HepG2 (cell line): ENCODE results near the gene PRRC2A. TPM values are rescaled to one million over a fixed set of nuclear protein-coding genes. Genes with fewer than 3 reads are reported as not detected.

ENCODE experiments used
- AFF4 ChIP-seq: sonication (generic); formaldehyde crosslinking; IDR thresholded peaks from 2 replicates; pipeline ENCODE4 v1.4.0; 2020; ENCODE audit warnings: missing genetic modification reagents
- ARID3A ChIP-seq: IDR thresholded peaks from 2 replicates; pipeline ENCODE4 v1.6.1; 2012; ENCODE audit warnings: low read depth, low read length, improper control_type of control experiment
- CBX2 ChIP-seq, 2 experiments: fragments of 200-600 bp in 1 of 2; sonication (generic); formaldehyde crosslinking in 1 of 2; IDR thresholded peaks; 2 replicates each; pipeline versions ENCODE4 v1.7.0 to v1.8.1; 2018 to 2022; ENCODE audit warnings: low read depth in 2 of 2, low read length in 1 of 2, mild to moderate bottlenecking in 1 of 2, missing genetic modification reagents in 1 of 2
- DPF2 ChIP-seq: sonication (generic); formaldehyde crosslinking; IDR thresholded peaks from 2 replicates; pipeline ENCODE4 v1.4.0; 2020; ENCODE audit warnings: mild to moderate bottlenecking, low read depth, missing genetic modification reagents, borderline replicate concordance
- HDAC1 ChIP-seq: sonication (generic); formaldehyde crosslinking; IDR thresholded peaks from 2 replicates; pipeline ENCODE4 v1.5.1; 2020; ENCODE audit warnings: mild to moderate bottlenecking, missing genetic modification reagents
- HNRNPL ChIP-seq: fragments of 200-400 bp; formaldehyde crosslinking; IDR thresholded peaks from 2 replicates; pipeline ENCODE4 v1.6.1; 2017; ENCODE audit warnings: mild to moderate bottlenecking, low read depth, low read length
- JUN ChIP-seq: sonication (generic); formaldehyde crosslinking; IDR thresholded peaks from 2 replicates; pipeline ENCODE4 v1.4.0; 2020; ENCODE audit warnings: mild to moderate bottlenecking, missing genetic modification reagents
- MED1 ChIP-seq: sonication (generic); formaldehyde crosslinking; IDR thresholded peaks from 2 replicates; pipeline ENCODE4 v1.4.0; 2020; ENCODE audit warnings: missing genetic modification reagents
- PCBP2 ChIP-seq: fragments of 200-400 bp; formaldehyde crosslinking; optimal IDR thresholded peaks from 2 replicates; pipeline ENCODE3; 2018; ENCODE audit warnings: low read length, low read depth; ENCODE audit not compliant: poor library complexity, severe bottlenecking
- STAT5B ChIP-seq: sonication (generic); formaldehyde crosslinking; IDR thresholded peaks from 2 replicates; pipeline ENCODE4 v1.4.0; 2020; ENCODE audit warnings: missing genetic modification reagents
- ZC3H4 ChIP-seq: sonication (generic); formaldehyde crosslinking; IDR thresholded peaks from 2 replicates; pipeline ENCODE4 v1.4.0; 2020; ENCODE audit warnings: missing genetic modification reagents, borderline replicate concordance
- ZMYM3 ChIP-seq: sonication (generic); formaldehyde crosslinking; IDR thresholded peaks from 2 replicates; pipeline ENCODE4 v1.5.1; 2020; ENCODE audit warnings: mild to moderate bottlenecking, missing genetic modification reagents
- ZNF281 ChIP-seq: sonication (generic); formaldehyde crosslinking; IDR thresholded peaks from 2 replicates; pipeline ENCODE4 v1.4.0; 2020; ENCODE audit warnings: missing genetic modification reagents, borderline replicate concordance
- ZNF414 ChIP-seq: sonication (generic); formaldehyde crosslinking; IDR thresholded peaks from 2 replicates; pipeline ENCODE4 v1.5.0; 2020; ENCODE audit warnings: missing genetic modification reagents
- ZNF460 ChIP-seq: sonication (generic); formaldehyde crosslinking; IDR thresholded peaks from 2 replicates; pipeline ENCODE4 v1.5.1; 2020; ENCODE audit warnings: missing genetic modification reagents, mild to moderate bottlenecking, borderline replicate concordance
- ZNF567 ChIP-seq: sonication (generic); formaldehyde crosslinking; IDR thresholded peaks from 2 replicates; pipeline ENCODE4 v1.8.1; 2023; ENCODE audit warnings: mild to moderate bottlenecking, missing genetic modification reagents, borderline replicate concordance
- ZNF781 ChIP-seq: sonication (generic); formaldehyde crosslinking; IDR thresholded peaks from 2 replicates; pipeline ENCODE4 v1.5.1; 2020; ENCODE audit warnings: borderline replicate concordance, mild to moderate bottlenecking, missing genetic modification reagents; ENCODE audit errors: not compliant biosample characterization
- polyA plus RNA-seq, 8 experiments: library from polyadenylated mRNA; depleted of rRNA in 3 of 8; stranded (reverse) in 7 of 8; unstranded in 1 of 8; fragments of >200 nt; fragmentation: Illumina TruSeq in 4 of 8; extraction: Trizol in 4 of 8; gene quantifications; 2 replicates each; pipeline versions ENCODE4 v1.2.1 to v1.2.3, GENCODE V29; 2011 to 2016; ENCODE audit warnings: low read depth in 4 of 8, missing spikeins in 1 of 8, mixed read lengths in 1 of 8; ENCODE audit not compliant: insufficient read depth in 1 of 8
- total RNA-seq, 5 experiments: library from RNA; depleted of rRNA; stranded (reverse); fragments of >200 nt; fragmentation: Illumina TruSeq; extraction: Trizol; gene quantifications; 2 replicates each; pipeline ENCODE4 v1.2.3, GENCODE V29; 2016; ENCODE audit warnings: low read depth in 1 of 5
- TF ChIP-seq, protein P1 (sequence below): sonication (generic); formaldehyde crosslinking; IDR thresholded peaks from 2 replicates; pipeline ENCODE4 v1.5.0; 2020; ENCODE audit warnings: missing genetic modification reagents, mild to moderate bottlenecking, borderline replicate concordance

PRRC2A gene
- total and polyA plus RNA-seq, 2 of the 13 experiments (the other 11 are each of a cell fraction or from before 2014, with no cell fraction given): 38.9 to 47.4 TPM

DNA sequence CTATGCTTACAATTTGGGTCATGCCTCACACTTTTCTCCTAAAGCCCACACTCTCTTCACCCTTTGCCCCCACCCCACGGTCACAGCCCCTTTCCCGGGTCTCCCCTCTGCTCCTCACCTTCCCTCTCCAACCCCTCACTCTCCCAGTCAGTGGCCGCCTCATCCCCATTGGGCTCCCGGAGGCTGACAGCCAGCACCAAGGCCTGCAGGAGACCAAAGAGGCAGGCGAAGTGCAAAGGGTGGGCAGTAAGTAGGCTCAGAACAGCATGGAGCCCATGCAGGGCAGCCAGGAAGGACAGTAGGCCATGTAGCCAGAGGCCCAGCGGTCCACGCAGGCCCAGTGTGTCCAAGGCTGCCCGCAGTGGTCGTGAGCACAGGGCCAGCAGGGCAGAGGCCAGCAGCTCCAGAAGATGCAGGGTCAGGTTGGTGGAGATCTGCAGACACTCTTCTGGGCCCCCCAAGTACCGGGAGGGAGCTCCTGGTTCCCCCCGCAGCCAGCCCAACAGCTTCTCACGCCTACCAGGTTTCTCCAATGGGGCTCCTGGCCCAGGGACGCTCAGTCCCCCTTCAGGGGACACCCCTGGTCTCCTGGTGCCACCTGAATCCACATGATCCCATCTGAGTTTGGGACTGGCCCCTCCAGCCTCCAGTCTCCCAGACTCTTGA, 38.6 kb downstream of the PRRC2A start (continued):
- TF ChIP-seq ZNF281 (no peak), PCBP2 (no peak), ZNF460 (CRISPR knock-in tag) (no peak), ZNF567 (CRISPR knock-in tag) (no peak), ZC3H4 (CRISPR knock-in tag) (0 out of 2 replicates have a peak, but pooled peaks have one; percentile 49), HDAC1 (no peak), JUN (CRISPR knock-in tag) (no peak), STAT5B (CRISPR knock-in tag) (no peak), ZMYM3 (CRISPR knock-in tag) (no peak), AFF4 (CRISPR knock-in tag) (no peak), CBX2 (IDR thresholded peaks at IDR 0.05; ENCODE audit: low read depth, low read length) (no peak), CBX2 (CRISPR knock-in tag; IDR thresholded peaks at IDR 0.05; ENCODE audit: low read depth) (no peak), ARID3A (no peak), DPF2 (CRISPR knock-in tag) (no peak), MED1 (CRISPR knock-in tag) (no peak), ZNF414 (no peak), ZNF781 (no peak), HNRNPL (no peak)
- TF ChIP-seq, protein P1, sequence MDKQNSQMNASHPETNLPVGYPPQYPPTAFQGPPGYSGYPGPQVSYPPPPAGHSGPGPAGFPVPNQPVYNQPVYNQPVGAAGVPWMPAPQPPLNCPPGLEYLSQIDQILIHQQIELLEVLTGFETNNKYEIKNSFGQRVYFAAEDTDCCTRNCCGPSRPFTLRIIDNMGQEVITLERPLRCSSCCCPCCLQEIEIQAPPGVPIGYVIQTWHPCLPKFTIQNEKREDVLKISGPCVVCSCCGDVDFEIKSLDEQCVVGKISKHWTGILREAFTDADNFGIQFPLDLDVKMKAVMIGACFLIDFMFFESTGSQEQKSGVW (CRISPR knock-in tag): no peak
